Measurements from ENCODE around the gene SMG6. TPM values are rescaled to one million over a fixed set of nuclear protein-coding genes. Genes with fewer than 3 reads are reported as not detected.

SMG6 gene
- polyA plus RNA-seq, 1 of the 3 experiments (the other 2 are of a cell fraction) = 15.7 TPM

GRCh38 chr17:2017274-2017941, 286.2 kb downstream of the SMG6 start:
- Histone ChIP-seq H3F3A (replicated peaks; ENCODE audit: insufficient read depth) (no peaks in the 10 kb centered on the region), H3K27ac (ENCODE audit: low read depth in 2 of 2, low read length in 1 of 2) (no peak overlapping the region), H3K4me2 (no peak overlapping the region), H2AFZ (ENCODE audit: low read depth) (no peak overlapping the region), H3K9me2 (no peaks in the 10 kb centered on the region), H3K9me3 (no peaks in the 10 kb centered on the region), H3K27me3 (ENCODE audit: insufficient read depth) (peaks cover 28% of the 10 kb centered on the region), H4K20me1 (ENCODE audit: insufficient read depth) (no peaks in the 10 kb centered on the region), H3K79me2 (ENCODE audit: insufficient read depth) (no peaks in the 10 kb centered on the region), H3K9ac (no peak overlapping the region), H3K36me3 (replicated peaks in 1 of 2; ENCODE audit: control insufficient read depth in 1 of 2, insufficient read depth in 2 of 2, low read length in 1 of 2) (no peaks in the 10 kb centered on the region), H3K4me1 (ENCODE audit: control insufficient read depth in 1 of 2, insufficient read depth in 2 of 2, low read depth in 1 of 2, low read length in 1 of 2) (no peaks in the 10 kb centered on the region), H3K4me3 (ENCODE audit: low read depth in 2 of 2, low read length in 1 of 2) (no peak overlapping the region)
- POLR2A ChIA-PET = no interaction called here
- TF ChIP-seq FOSL2 (IDR thresholded peaks at IDR 0.05; ENCODE audit: borderline replicate concordance, low read depth) (no peak), YY1 (IDR thresholded peaks at IDR 0.05; ENCODE audit: low read depth) (no peak), MAX (IDR thresholded peaks at IDR 0.05; ENCODE audit: low read depth) (no peak), PBX3 (IDR thresholded peaks at IDR 0.05) (no peak), NRF1 (IDR thresholded peaks at IDR 0.05; ENCODE audit: low read depth, low read length) (no peak), TCF12 (IDR thresholded peaks at IDR 0.05) (no peak), GABPA (IDR thresholded peaks at IDR 0.05; ENCODE audit: low read depth) (no peak), TEAD4 (IDR thresholded peaks at IDR 0.05; ENCODE audit: borderline replicate concordance, insufficient read depth) (no peak), JUND (IDR thresholded peaks at IDR 0.05) (no peak), USF2 (IDR thresholded peaks at IDR 0.05; ENCODE audit: borderline replicate concordance, low read depth, low read length) (no peak), TAF1 (IDR thresholded peaks at IDR 0.05; ENCODE audit: borderline replicate concordance, low read depth, low read length) (no peak), SIN3A (IDR thresholded peaks at IDR 0.05; ENCODE audit: borderline replicate concordance, low read depth, low read length) (no peak), EP300 (IDR thresholded peaks at IDR 0.05; ENCODE audit: borderline replicate concordance in 1 of 2, low read depth in 1 of 2, low read length in 1 of 2) (no peak), RXRA (IDR thresholded peaks at IDR 0.05; ENCODE audit: borderline replicate concordance, low read depth) (no peak)
- 62% methylated on average over 14 of the region's 19 CpGs for WGBS (ENCODE audit: low lambda C conversion rate)
- DNase-seq = no peak
- CTCF ChIA-PET = interaction anchor here (1.1 to 4.9 kb wide), 2 partner anchors 8 to 109 kb away, joined by 3 to 31 read pairs; partner anchors contain the start of gene RTN4RL1

- Histone ChIP-seq H3K27me3 (ENCODE audit: insufficient read depth) (peaks cover 28% of the 10 kb centered on the region), H3K4me3 (ENCODE audit: low read depth in 2 of 2, low read length in 1 of 2) (no peak overlapping the region), H3K9me2 (no peaks in the 10 kb centered on the region), H3K9me3 (no peaks in the 10 kb centered on the region), H3K4me1 (ENCODE audit: control insufficient read depth in 1 of 2, insufficient read depth in 2 of 2, low read depth in 1 of 2, low read length in 1 of 2) (no peaks in the 10 kb centered on the region), H3K9ac (no peak overlapping the region), H4K20me1 (ENCODE audit: insufficient read depth) (no peaks in the 10 kb centered on the region), H3K79me2 (ENCODE audit: insufficient read depth) (no peaks in the 10 kb centered on the region), H3K27ac (ENCODE audit: low read depth in 2 of 2, low read length in 1 of 2) (no peak overlapping the region), H3F3A (replicated peaks; ENCODE audit: insufficient read depth) (no peaks in the 10 kb centered on the region), H2AFZ (ENCODE audit: low read depth) (no peak overlapping the region), H3K36me3 (replicated peaks in 1 of 2; ENCODE audit: control insufficient read depth in 1 of 2, insufficient read depth in 2 of 2, low read length in 1 of 2) (no peaks in the 10 kb centered on the region), H3K4me2 (no peak overlapping the region)
- CTCF ChIA-PET = interaction anchor here (1.2 to 4.9 kb wide), 2 partner anchors 9 to 106 kb away, joined by 3 to 31 read pairs; partner anchors contain the start of gene RTN4RL1
- no peak for DNase-seq
- POLR2A ChIA-PET = no interaction called here
- WGBS (ENCODE audit: low lambda C conversion rate) = 75% methylated on average over 15 of the region's 20 CpGs
- TF ChIP-seq FOXM1 (IDR thresholded peaks at IDR 0.05; ENCODE audit: low read depth) (no peak), TEAD4 (IDR thresholded peaks at IDR 0.05; ENCODE audit: borderline replicate concordance, insufficient read depth) (no peak), CHD2 (IDR thresholded peaks at IDR 0.05; ENCODE audit: low read length, partially characterized antibody) (no peak), FOSL2 (IDR thresholded peaks at IDR 0.05; ENCODE audit: borderline replicate concordance, low read depth) (no peak), TCF12 (IDR thresholded peaks at IDR 0.05) (no peak), SIN3A (IDR thresholded peaks at IDR 0.05; ENCODE audit: borderline replicate concordance, low read depth, low read length) (no peak), REST (IDR thresholded peaks at IDR 0.05; ENCODE audit: low read depth, low read length) (no peak), MEF2A (IDR thresholded peaks at IDR 0.05; ENCODE audit: borderline replicate concordance, low read depth) (no peak), USF1 (IDR thresholded peaks at IDR 0.05; ENCODE audit: borderline replicate concordance, low read depth) (no peak), SMC3 (IDR thresholded peaks at IDR 0.05; ENCODE audit: low read depth, low read length) (no peak), YY1 (IDR thresholded peaks at IDR 0.05; ENCODE audit: low read depth) (no peak), NRF1 (IDR thresholded peaks at IDR 0.05; ENCODE audit: low read depth, low read length) (no peak), RFX5 (IDR thresholded peaks at IDR 0.05; ENCODE audit: low read length) (no peak)
Measured at GRCh38 chr17:2016494-2016893, 287.1 kb downstream of the SMG6 start.
